ENCODE results near the gene DLG2.

DNA sequence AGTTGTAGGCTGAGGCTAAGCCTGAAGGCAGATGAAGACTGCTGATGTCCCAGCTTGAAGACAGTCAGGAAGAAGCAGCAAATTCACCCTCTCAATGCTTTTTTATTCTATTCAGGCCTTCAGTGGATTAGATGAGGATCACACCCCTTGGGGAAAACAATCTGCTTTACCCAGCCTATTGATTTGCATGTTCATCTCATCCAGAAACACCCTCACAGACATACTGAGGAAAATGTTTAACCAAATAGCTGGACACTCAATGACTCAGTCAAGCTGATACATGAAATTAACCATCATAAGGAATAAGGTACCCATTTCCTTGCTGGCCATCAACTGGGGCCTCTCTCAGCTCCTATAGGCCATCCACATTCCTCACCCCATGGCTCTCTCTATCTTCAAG, 1791.1 kb downstream of the DLG2 start:
- no peak for TF ChIP-seq CTCF (IDR thresholded peaks at IDR 0.05)
- TF ChIP-seq ZFX (IDR thresholded peaks at IDR 0.05; ENCODE audit: borderline replicate concordance), result no peak

All from 22Rv1 (cell line).